ENCODE measurements around the gene SPOCK1. TPM values are rescaled to one million over a fixed set of nuclear protein-coding genes. Genes with fewer than 3 reads are reported as not detected.

SPOCK1 gene
- total RNA-seq, 1 experiment from 2014 or later, result 0.27 TPM

DNA sequence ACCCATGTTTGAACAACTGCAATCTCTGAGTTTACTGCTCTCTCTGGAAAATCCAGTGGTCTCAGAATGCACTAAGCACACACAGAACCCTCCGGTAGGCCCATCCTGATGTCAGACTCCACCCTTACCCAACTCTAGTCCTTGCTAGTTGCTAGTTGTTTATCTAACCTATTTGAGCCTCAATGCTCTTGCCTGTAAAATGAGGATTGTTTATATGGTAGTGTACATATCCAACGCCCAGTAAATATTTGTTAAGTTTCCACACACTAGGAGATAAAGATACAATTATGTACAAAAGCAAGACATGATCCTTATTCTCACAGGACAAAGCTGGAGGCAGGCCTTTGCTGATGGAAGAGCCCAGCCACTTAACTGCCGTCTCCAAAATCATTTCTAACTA, 192.2 kb downstream of the SPOCK1 start:
- peaks cover 2 to 15% of the 10 kb centered on the region in 2 experiments; a peak in 3 of 4 replicates for H3K4me1 ChIP-seq (ENCODE audit: control insufficient read depth in 1 of 2, insufficient read depth in 2 of 2, low read length in 2 of 2)
- H3K27ac ChIP-seq (ENCODE audit: low read depth, low read length), result no peak overlapping the region
- H3K4me3 ChIP-seq (replicated peaks in 1 of 2; ENCODE audit: low read depth in 1 of 2, low read length in 2 of 2), result no peak overlapping the region
- DNase-seq (ENCODE audit: low read depth, low spot score) (no peak), ATAC-seq (no peak)
- no peak overlapping the region for H3K9ac ChIP-seq (ENCODE audit: low read length)
- RAD21 ChIA-PET (ENCODE audit: low non-redundant PET in 1 of 2, low total read pairs in 2 of 2, uncharacterized antibody in 2 of 2, unreplicated experiment in 2 of 2), result no interaction called here
- no peak overlapping the region for H2AFZ ChIP-seq (ENCODE audit: low read depth, low read length, poor library complexity, severe bottlenecking)
- H3K79me2 ChIP-seq (ENCODE audit: insufficient read depth, low read length), result no peaks in the 10 kb centered on the region
- intact Hi-C loops (cut with micrococcal nuclease), result no loop called here
- no TSS peak for BruUV-seq (replicated peaks)
- peaks cover 4% of the 10 kb centered on the region; the same call in 1 of the 2 replicates for H3K27me3 ChIP-seq (ENCODE audit: insufficient read depth, low read length)
- no peak overlapping the region for H3K4me2 ChIP-seq (ENCODE audit: low read length)
- no peaks in the 10 kb centered on the region for H3K9me3 ChIP-seq (ENCODE audit: control insufficient read depth in 1 of 2, insufficient read depth in 1 of 2, low read depth in 1 of 2, low read length in 2 of 2)
- H3K36me3 ChIP-seq (ENCODE audit: control insufficient read depth in 1 of 2, insufficient read depth in 2 of 2, low read length in 2 of 2), result no peaks in the 10 kb centered on the region
- CTCF ChIA-PET, result no interaction called here
- H3K9me2 ChIP-seq (ENCODE audit: insufficient read depth), result no peaks in the 10 kb centered on the region
- POLR2A ChIA-PET, result no interaction called here
- H4K20me1 ChIP-seq (ENCODE audit: insufficient read depth), result no peaks in the 10 kb centered on the region
- TF ChIP-seq POLR2A (IDR thresholded peaks at IDR 0.05; ENCODE audit: borderline replicate concordance, extremely low read depth, insufficient read depth, insufficient read length), result no peak
- TF ChIP-seq SRF (IDR thresholded peaks at IDR 0.05; ENCODE audit: low read depth), result no peak
- TF ChIP-seq SP1 (IDR thresholded peaks at IDR 0.05; ENCODE audit: low read depth), result no peak

DNA sequence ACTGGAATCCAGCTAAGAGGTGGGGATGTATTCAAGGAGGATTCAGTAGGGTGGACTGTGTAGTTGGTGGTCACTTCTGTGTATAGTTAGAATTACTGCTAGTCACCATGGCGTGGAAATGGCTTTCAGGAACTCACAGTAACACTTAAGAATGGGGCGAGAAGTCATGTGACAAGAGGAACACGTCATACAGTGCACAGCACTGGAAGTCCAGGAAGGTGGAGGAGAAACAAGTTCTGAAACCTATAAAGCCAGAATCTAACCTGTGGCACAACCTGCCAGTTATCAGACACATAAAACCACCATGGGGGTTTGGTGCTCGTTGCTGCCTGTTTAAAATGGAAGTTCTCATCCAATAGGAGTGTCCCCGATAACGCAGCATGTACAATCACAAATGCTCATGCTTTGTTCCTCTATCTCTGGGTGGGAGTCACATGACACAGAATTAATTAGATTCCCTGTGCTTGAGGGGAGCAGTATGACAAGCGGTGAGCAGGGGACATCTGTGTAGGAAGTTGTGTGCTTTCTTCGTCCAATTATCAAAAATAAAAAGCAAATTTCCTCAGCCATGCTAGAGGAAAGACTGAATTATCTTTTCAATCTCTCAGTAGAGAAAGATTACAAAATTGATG, 193.0 kb downstream of the SPOCK1 start:
- H3K9me2 ChIP-seq (ENCODE audit: insufficient read depth), result no peaks in the 10 kb centered on the region
- no peak overlapping the region for H3K4me2 ChIP-seq (ENCODE audit: low read length)
- H3K79me2 ChIP-seq (ENCODE audit: insufficient read depth, low read length), result no peaks in the 10 kb centered on the region
- CTCF ChIA-PET, result no interaction called here
- peaks cover 2 to 14% of the 10 kb centered on the region in 2 experiments; a peak in 3 of 4 replicates for H3K4me1 ChIP-seq (ENCODE audit: control insufficient read depth in 1 of 2, insufficient read depth in 2 of 2, low read length in 2 of 2)
- H3K9ac ChIP-seq (ENCODE audit: low read length), result no peak overlapping the region
- POLR2A ChIA-PET, result no interaction called here
- TF ChIP-seq ZFX (IDR thresholded peaks at IDR 0.05) (no peak), CEBPB (IDR thresholded peaks at IDR 0.05; ENCODE audit: low read depth) (no peak), POLR2AphosphoS5 (IDR thresholded peaks at IDR 0.05; ENCODE audit: low read depth, low read length) (no peak), FOSL1 (IDR thresholded peaks at IDR 0.05; ENCODE audit: low read depth) (no peak), SIN3A (IDR thresholded peaks at IDR 0.05; ENCODE audit: low read depth) (no peak), SRF (IDR thresholded peaks at IDR 0.05; ENCODE audit: low read depth) (no peak), CBX3 (IDR thresholded peaks at IDR 0.05; ENCODE audit: low read depth) (no peak), SP1 (IDR thresholded peaks at IDR 0.05; ENCODE audit: low read depth) (no peak), RAD21 (IDR thresholded peaks at IDR 0.05; ENCODE audit: low read depth) (no peak), ZNF274 (IDR thresholded peaks at IDR 0.05; ENCODE audit: low read depth, low read length) (no peak), JUND (IDR thresholded peaks at IDR 0.05) (no peak)
- TF ChIP-seq, protein P1, sequence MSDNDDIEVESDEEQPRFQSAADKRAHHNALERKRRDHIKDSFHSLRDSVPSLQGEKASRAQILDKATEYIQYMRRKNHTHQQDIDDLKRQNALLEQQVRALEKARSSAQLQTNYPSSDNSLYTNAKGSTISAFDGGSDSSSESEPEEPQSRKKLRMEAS (IDR thresholded peaks at IDR 0.05), result no peak
- TF ChIP-seq, protein P2, sequence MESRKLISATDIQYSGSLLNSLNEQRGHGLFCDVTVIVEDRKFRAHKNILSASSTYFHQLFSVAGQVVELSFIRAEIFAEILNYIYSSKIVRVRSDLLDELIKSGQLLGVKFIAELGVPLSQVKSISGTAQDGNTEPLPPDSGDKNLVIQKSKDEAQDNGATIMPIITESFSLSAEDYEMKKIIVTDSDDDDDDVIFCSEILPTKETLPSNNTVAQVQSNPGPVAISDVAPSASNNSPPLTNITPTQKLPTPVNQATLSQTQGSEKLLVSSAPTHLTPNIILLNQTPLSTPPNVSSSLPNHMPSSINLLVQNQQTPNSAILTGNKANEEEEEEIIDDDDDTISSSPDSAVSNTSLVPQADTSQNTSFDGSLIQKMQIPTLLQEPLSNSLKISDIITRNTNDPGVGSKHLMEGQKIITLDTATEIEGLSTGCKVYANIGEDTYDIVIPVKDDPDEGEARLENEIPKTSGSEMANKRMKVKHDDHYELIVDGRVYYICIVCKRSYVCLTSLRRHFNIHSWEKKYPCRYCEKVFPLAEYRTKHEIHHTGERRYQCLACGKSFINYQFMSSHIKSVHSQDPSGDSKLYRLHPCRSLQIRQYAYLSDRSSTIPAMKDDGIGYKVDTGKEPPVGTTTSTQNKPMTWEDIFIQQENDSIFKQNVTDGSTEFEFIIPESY (IDR thresholded peaks at IDR 0.05; ENCODE audit: extremely low read depth, insufficient replicate concordance, low read length), result no peak
- TF ChIP-seq, protein P3, sequence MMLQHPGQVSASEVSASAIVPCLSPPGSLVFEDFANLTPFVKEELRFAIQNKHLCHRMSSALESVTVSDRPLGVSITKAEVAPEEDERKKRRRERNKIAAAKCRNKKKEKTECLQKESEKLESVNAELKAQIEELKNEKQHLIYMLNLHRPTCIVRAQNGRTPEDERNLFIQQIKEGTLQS (IDR thresholded peaks at IDR 0.05), result no peak
- DNase-seq (ENCODE audit: low read depth, low spot score) (no peak), ATAC-seq (no peak)
- RAD21 ChIA-PET (ENCODE audit: low non-redundant PET in 1 of 2, low total read pairs in 2 of 2, uncharacterized antibody in 2 of 2, unreplicated experiment in 2 of 2), result no interaction called here
- no peaks in the 10 kb centered on the region for H4K20me1 ChIP-seq (ENCODE audit: insufficient read depth)
- peaks cover 10% of the 10 kb centered on the region; the same call in 1 of the 2 replicates for H3K27me3 ChIP-seq (ENCODE audit: insufficient read depth, low read length)
- no TSS peak for BruUV-seq (replicated peaks)
- no peaks in the 10 kb centered on the region for H3K9me3 ChIP-seq (ENCODE audit: control insufficient read depth in 1 of 2, insufficient read depth in 1 of 2, low read depth in 1 of 2, low read length in 2 of 2)
- intact Hi-C loops (cut with micrococcal nuclease), result no loop called here
- no peak overlapping the region for H3K27ac ChIP-seq (ENCODE audit: low read depth, low read length)
- no peaks in the 10 kb centered on the region for H3K36me3 ChIP-seq (ENCODE audit: control insufficient read depth in 1 of 2, insufficient read depth in 2 of 2, low read length in 2 of 2)
- H3K4me3 ChIP-seq (replicated peaks in 1 of 2; ENCODE audit: low read depth in 1 of 2, low read length in 2 of 2), result no peak overlapping the region
- no peak overlapping the region for H2AFZ ChIP-seq (ENCODE audit: low read depth, low read length, poor library complexity, severe bottlenecking)

Data from HCT116 (cell line).